GM18498 (cell line): ENCODE results near the gene TNFRSF9.

ENCODE experiments used
- ATAC-seq: cut with Tn5 transposase; IDR thresholded peaks from one replicate; pipeline ENCODE4 v1.9.1; 2021; ENCODE audit warnings: mild to moderate bottlenecking, moderate library complexity; ENCODE audit not compliant: unreplicated experiment

The TNFRSF9 gene

DNA sequence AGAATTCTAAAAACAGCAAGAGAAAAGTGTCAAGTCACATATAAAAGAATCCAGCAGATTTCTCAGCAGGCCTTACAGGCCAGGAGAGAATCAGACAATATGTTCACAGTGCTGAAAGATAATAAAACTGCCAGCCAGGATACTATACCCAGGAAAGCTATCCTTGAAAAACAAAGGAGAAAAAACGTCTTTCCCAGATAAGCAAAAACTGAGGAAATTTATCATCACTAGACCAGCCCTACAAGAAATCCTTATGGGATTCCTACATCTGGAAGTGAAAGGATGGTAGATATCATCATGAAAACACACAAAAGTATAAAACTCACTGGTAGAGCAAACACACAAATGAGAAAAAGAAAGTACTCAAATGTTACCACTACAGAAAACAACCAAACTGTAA lies 62.6 kb downstream of the TNFRSF9 start:
- no peak for ATAC-seq

DNA sequence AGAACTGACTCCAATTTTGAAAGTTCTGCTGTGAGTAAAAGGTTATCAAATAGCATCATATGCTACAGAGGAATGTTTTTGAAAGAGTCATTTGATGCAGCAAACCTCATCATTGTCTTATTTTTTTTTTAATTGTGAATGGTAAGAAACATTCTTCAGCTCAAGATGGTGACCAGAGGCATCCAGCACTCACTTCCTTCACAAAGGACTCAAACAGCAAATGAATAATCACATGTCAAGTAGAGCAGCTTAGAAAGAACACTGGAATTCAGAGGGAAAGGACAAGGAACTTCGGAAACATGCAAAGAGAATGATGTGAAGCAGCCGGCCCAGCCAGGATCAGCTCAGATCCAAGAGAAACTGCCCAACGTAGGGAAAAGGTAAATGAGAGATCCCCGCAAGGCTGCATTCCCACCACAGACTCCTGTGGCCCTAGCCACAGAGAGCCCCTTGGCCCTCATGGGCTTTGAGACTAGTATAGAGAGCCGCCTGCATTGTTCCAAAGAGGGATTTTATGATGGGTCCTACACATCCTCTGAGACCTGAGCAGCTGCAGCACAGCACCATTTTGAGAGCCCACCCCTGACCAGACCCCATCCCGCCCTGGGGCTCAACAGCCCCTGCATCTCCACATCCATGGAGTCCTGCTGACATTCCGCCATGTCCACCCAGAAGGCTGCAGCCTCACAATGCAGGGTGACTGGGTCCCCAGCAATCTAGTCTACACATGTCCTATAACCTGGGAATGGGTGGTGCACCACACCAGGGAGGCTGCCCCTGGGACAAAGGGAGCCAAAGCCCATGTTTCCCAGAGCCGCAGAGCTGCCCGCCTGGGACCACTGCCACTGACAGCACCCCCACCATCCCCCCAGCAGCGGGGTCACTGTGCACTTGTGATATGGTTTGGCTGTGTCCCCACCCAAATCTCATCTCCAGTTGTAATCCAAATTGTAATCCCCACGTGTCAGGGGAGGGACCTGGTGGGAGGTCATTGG lies 66.5 kb downstream of the TNFRSF9 start:
- no peak for ATAC-seq

DNA sequence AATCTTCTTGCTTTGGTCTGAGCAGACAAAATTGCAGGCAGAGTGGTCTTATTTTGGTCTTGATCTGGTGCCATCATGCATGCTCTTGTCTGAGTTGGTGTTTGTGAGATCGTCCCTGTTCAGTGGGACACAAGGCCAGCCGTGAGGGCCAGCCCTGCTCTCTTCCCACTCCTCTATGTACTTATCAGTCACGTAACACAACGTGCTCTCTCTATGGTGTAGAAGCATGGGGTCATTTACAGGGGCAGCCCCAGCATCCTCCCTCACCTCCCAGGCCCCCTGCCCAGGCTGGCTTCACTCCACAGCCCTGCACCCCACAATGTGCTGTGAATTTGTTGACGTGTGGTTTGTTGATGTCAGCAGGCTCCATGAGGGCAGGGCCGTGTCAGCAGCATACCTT lies 69.5 kb downstream of the TNFRSF9 start:
- ATAC-seq, result no peak

DNA sequence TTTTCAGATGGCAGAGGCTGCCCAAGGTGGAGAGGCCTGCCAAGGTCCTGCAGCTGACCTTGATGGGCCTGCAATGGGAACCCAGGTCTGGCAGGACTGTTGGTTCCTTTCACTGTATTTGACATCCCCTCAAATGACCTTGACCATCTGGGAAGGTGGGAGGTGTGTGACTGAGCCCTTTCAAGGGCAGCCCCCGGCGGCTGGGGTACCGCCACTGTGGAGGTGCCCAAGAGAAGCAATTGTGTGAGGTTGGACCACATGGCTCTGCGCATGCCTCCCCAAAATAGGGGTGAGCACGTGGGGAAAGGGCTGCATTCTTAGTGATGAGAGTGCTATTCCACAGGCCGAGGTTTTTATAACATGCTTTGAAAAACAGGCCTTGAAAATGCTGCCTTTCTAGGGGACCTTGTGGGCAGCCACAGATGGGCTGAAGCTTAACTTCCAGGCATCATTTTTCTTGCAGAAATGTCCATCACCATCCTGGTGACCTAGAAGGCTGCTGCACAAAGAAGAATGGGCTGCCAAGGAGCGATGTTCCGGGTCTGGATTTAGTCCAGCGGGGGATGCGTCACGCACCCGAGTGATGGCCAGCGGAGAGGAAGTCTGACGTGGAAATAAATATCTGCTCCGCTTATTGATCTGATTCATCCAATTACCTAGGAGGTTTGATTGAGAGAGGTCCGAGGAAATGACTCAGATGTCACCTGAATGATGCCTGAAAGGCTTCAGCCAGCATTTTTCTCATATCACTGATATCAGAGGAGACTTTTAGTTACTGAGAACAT lies 71.3 kb downstream of the TNFRSF9 start:
- ATAC-seq, result no peak

DNA sequence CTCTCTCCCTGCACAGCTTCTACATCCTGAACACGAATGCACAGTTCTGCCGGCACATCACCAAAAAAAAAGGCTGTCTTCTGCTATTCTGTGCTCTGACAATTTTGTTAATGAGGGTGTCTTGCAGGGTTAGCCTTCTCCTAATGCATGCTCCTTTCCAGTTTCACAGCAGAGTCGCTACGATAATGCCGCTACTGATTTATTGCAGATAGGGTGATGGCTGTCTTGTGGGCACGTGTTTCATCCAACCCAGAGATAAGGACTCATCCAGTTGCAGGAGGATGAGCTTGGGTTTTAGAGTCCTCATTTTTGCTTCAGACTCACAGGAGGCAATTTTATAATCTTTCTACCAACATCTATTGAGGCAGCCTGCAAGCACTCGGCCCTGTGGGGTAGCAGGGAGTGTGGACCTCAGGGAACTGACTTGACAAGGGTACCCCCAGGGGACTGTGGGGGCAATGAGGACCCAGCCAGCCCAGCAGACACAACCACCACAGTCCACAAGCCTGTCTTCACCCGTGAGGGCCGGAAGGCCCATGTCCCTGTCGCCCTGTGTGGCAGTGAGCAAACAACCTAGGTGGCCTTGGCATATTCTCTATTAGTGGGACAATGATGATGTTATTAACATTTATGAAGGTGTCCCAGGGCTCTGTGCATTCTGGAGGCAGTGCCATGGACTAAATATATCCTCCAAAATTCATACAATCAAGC lies 72.4 kb downstream of the TNFRSF9 start:
- no peak for ATAC-seq

DNA sequence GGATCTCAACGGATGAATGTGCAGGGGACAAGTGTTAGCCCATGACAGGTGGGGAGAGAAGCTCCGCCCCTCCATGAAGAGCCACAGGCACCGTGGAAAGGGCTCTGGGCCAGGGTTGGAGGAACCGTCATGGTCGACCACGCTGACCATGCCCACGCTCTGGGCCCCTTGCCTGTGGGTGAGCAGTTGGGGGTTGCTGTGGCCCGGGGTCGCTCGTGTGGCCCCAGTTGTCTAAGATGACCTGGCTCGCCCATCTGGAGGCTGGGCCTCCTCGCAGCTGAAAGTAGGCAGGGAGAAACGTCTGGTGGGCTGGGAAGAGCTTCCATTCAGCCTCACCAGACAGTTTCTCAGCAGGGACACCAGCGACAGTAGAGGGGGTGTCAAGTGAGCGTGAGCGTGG lies 74.7 kb downstream of the TNFRSF9 start:
- no peak for ATAC-seq
